NCI-H82 treated with DMSO at 0.1 percent for 48 hours (cell line): Measurements from ENCODE around the gene ARL16.

Experiments
- DNase-seq: peaks from one replicate; lab custom pipeline; 2025; ENCODE audit not compliant: unreplicated experiment; lab: John Stamatoyannopoulos, UW

ARL16 gene

DNA sequence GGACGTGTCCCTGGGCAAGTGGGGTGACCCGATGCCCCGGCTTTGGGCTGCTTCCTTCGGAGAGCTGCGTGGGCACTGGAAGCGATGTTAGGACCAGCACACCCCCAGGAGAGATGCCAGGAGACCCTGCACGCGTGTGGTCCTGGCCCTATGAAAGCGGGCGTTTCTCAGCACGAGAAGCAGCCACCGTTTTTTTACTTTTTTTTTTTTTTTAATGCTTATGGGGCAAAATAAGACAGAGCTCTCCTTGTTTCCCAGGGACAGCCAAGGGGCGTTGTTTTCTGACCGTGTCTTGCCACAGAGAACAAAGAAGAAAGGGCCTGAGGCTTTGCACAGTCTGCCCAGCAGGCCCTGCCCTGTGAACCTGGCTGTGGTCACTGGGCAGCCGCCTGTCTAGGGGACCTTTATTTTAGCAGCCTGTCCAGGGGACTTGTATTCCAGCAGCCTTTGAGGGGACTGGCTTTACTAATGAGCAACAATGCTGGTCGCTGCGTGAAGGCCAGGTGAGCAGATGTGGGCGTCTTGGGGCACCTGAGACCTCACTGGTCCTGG, 29.5 kb upstream of the ARL16 start:
- DNase-seq, result no peak

- no peak for DNase-seq
Measured at GRCh38 chr17:81712468-81713003, 28.9 kb upstream of the ARL16 start.

DNA sequence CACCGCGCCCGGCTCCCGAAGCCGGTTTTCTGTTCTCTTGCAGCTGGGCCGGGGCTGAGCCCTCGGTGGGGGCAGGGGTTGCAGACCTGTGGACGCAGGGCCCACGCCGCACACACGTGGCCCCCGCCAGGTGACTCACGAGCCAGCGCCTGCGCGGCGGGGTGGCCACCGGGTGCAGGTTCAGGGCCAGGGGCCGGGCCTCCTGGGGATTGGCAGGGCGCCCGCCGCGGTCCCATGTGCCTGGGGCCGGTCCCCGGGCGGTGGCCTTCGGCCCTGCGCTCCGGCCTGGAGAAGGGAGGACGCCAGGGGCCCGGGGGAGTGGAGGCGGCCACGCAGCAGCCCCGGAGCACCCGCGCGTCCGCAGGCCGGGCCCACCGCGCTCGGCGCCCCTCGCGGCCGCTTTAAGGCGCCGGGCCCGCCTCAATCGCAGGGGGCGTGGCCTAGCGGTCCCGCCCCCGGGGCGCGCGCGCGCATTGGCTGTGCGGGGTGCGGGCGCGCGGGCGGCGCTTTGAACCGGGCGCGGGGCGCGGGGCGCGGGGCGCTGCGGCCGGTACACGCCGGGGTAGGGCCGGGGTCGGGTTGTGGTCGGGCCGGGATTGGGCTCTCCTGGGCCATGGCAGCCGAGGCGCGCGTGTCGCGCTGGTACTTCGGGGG, 28.3 kb upstream of the ARL16 start, which contains the start of gene SLC25A10:
Gene SLC25A10 (plus strand): TSS at position 471 of the 654 bp plus-strand sequence. CDS start 143 bp downstream, at position 614.
- DNase-seq, result peak; percentile 61

DNA sequence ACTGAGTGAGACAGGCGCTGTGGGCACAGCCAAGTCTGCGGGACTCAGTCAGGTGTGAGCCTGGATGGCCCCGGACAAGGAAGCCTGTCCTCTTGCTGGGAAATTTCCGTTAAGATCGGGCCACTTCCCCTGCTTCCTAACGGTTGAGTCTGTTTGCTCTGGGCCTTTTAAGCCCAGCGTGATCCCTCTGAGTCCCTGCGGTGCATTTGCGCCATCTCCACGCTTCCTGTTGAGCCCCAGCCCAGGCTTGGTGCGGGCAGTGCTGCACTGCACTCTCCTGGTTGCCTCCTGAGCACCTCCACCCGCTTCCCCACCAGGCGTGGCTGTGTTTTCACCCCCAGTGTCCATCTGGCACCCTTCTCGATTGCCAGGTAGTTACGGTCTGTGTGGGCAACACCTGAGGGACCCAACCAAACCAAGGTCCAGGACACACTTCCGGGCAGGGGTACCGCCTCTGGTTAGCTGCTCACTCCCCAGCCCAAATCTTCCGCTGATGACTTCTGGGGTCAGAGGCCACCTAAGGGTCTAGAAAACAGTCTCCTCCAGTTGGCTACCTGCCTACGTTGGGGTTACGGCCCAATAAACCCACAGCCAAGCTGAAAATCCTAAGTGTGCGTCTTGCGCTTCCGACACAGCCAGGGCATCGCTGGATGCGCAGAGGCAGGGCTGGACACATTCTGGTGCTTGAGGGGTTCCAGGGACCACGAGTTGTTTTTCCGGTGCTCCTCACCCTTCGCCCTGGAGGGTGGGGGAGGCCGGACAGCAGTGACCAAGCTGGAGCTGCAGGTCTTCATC, 27.1 kb upstream of the ARL16 start:
- no peak for DNase-seq

GRCh38 chr17:81708739-81709185, 25.2 kb upstream of the ARL16 start:
- no peak for DNase-seq

- no peak for DNase-seq
Measured at GRCh38 chr17:81707725-81708646, 24.4 kb upstream of the ARL16 start.

- no peak for DNase-seq
Measured at GRCh38 chr17:81706757-81707624, 23.4 kb upstream of the ARL16 start.

DNA sequence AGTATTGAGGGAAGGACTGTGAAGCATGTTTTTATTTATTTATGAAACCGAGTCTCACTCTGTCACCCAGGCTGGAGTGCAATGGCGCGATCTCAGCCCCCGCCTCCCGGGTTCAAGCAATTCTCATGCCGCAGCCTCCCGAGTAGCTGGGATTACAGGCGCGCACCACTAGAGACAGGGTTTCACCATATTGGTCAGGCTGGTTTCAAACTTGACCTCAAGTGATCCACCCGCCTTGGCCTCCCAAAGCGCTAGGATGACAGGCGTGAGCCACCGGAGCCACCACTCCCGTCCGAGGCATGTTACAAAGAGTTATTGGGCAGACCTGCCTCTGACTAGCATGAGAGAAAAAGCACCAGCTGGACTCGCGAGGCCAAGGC, 22.6 kb upstream of the ARL16 start:
- DNase-seq, result no peak

GRCh38 chr17:81705518-81706231, 22.1 kb upstream of the ARL16 start:
- no peak for DNase-seq

DNA sequence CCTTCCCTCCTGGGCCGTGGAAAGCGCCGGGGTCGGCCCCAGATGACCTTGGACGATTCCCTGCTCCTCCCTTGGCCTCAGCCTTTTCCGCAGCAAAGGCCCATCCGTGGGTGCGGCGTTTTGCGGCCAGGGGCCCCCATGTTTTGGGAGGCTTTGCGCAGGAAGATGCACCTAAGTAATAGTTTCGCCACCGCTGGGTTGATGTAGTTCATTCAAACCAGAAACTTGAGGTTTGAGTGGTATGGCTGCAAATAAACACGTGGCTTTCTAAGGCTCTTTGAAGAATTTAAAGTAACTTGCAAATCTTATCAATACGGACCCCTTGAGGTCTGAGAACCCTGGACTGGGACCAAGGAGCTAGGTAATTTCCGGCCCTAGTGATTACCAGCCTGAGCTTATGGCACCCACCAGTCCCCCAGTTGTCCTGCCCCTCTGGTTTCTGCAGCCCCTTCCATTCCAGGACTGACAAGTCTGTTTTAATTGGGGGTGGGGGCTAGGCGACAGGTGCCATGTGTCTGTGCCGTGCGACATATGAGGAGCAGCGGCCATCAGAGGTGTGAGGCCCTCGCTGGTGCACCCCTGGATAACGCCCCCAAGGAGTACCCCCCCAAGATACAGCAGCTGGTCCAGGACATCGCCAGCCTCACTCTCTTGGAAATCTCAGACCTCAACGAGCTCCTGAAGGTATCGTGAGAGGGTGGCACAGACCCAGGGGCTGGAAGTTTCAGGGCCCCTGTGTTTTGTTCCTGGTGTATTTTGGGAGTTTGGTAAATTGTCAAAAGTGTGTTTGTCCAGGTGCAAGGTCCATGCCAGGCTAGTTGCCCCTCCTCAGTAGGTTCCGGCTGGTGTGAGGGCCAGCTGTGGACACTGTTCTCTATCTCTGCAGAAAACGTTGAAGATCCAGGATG, 20.4 kb upstream of the ARL16 start:
- no peak for DNase-seq

DNA sequence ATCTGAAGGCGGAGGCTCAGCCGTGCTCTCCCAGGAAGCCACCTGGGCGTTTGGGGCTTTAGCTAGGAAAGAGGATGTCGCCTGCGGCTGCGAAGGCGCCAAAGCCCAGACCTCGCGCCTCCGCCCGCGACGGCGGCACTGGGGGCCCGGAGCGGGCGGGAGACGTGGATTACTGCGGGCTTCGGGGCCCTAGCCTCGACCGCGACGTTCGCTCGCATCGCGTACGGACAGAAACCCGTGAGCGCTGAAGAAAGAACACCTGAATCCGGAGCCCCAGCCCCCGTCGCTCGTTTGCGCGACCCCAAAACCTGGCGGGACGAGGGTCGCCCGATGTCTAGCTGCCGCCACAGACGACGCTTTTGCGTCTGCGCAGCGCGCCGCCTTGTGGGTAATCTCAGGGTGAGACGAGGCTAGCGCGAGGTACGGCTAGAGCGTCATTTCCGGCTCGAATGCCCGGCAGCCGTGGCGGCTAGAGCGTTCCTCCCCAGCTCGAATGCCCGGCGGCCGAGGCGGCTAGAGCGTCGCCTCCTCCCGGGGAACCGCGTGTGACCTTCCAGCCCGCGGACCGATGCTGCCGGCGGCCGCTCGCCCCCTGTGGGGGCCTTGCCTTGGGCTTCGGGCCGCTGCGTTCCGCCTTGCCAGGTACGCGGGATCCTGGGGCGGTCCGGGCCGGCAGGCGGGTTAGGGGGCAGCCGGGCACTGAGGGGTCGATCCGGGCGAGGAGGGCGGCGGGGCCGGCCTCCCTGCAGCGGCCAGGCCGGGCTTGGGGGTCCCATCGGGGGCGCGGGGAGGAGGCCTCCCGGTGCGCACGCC, 19.5 kb upstream of the ARL16 start, which contains the start of gene MRPL12:
Gene MRPL12 (plus strand): TSS at position 434 of the 813 bp plus-strand sequence. CDS start 135 bp downstream, at position 569.
- DNase-seq, result peak; percentile 85

- no peak for DNase-seq
Measured at GRCh38 chr17:81701288-81702071, 17.9 kb upstream of the ARL16 start.

GRCh38 chr17:81700353-81701287, 17.0 kb upstream of the ARL16 start:
- no peak for DNase-seq

DNA sequence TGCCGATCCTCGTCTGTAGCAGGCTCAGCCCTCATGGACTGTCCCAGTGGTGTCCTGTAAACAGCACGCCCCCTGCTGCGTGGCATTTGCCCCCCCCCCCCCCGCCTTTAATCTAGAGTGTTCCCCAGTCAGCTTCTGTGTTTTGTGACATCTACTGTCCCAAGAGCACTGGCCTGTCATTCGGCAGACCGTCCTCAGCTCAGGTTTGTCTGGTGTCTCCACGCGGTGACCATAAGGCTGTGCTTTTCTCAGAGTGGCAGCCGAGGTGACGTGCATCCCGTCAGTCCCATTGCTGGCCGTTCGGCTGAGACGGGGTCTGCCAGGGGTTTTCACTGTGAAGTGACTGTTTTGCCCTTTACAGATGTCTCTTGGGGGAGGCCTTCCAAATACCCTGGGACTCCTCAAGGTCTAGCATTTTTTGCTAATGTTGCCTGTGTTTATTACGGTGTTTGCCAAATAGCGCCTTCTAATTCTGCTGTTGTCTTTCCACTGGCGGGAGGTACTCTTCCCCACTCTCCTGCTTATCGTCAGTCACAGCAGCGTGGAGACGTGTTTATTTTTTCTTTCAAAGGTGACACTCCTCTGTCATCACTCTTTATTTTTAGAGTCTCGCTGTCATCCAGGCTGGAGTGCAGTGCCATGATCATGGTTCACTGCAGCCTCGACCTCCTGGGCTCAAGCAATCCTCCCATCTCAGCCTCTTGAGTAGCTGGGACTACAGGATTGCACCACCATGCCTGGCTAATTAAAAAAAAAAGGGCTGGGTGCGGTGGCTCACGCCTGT, 13.9 kb upstream of the ARL16 start:
- no peak for DNase-seq
